ENCODE data around the gene ZRANB3. TPM values are rescaled to one million over a fixed set of nuclear protein-coding genes. Genes with fewer than 3 reads are reported as not detected.

The ZRANB3 gene
- total and polyA plus RNA-seq, 10 of the 15 experiments (the other 5 are each of a cell fraction or from before 2014, with no cell fraction given) = 5.6 to 11.4 (median 9.9) TPM

- FAIRE-seq (no peak), DNase-seq (ENCODE audit: low read depth, low spot score) (no peak), ATAC-seq (no peak)
- no peak overlapping the region for H3K4me3 ChIP-seq
- no peak overlapping the region for H3K9ac ChIP-seq (ENCODE audit: control insufficient read depth, insufficient read depth, low read length)
- WGBS (ENCODE audit: insufficient coverage, insufficient replicate concordance, low lambda C conversion rate, missing lambda C conversion rate) = 97% methylated on average over 8 of the region's 8 CpGs
- TF ChIP-seq ATF7 (IDR thresholded peaks at IDR 0.05; ENCODE audit: low read depth) (no peak), KDM1A (IDR thresholded peaks at IDR 0.05; ENCODE audit: borderline replicate concordance) (no peak), HCFC1 (IDR thresholded peaks at IDR 0.05; ENCODE audit: low read length) (no peak), TCF3 (IDR thresholded peaks at IDR 0.05; ENCODE audit: borderline replicate concordance, insufficient read depth, low read depth, low read length) (no peak), IKZF2 (IDR thresholded peaks at IDR 0.05) (no peak), MTA3 (IDR thresholded peaks at IDR 0.05; ENCODE audit: borderline replicate concordance, low read length) (no peak), HDGF (IDR thresholded peaks at IDR 0.05) (no peak), TCF7 (IDR thresholded peaks at IDR 0.05; ENCODE audit: borderline replicate concordance) (no peak), SRF (IDR thresholded peaks at IDR 0.05; ENCODE audit: low read depth in 2 of 2, low read length in 2 of 2) (no peak)
- RAD21 ChIA-PET (ENCODE audit: unreplicated experiment) = no interaction called here
- in situ Hi-C loops (cut with MboI) = no loop called here
- H4K20me1 ChIP-seq (ENCODE audit: control insufficient read depth, insufficient read depth) = no peaks in the 10 kb centered on the region
- SMC1A ChIA-PET (ENCODE audit: uncharacterized antibody, unreplicated experiment) = no interaction called here
- intact Hi-C loops (cut with micrococcal nuclease; ENCODE audit: unreplicated experiment) = no loop called here
- H3K79me2 ChIP-seq (ENCODE audit: control insufficient read depth, insufficient read depth, low read length) = no peaks in the 10 kb centered on the region
- H3K4me1 ChIP-seq (ENCODE audit: control insufficient read depth, insufficient read depth, low read length) = no peaks in the 10 kb centered on the region
- H3K36me3 ChIP-seq (ENCODE audit: control insufficient read depth in 2 of 2, insufficient read depth in 2 of 2, low read length in 1 of 2) = no peaks in the 10 kb centered on the region
- no peak overlapping the region for H2AFZ ChIP-seq (ENCODE audit: control insufficient read depth, low read depth, low read length)
- POLR2A ChIA-PET = interaction anchor here (1.1 kb wide), 1 partner anchor 18 kb away, joined by 3 read pairs; no protein-coding TSS in a partner anchor
- CTCF ChIA-PET = no interaction called here
- H3K4me2 ChIP-seq (ENCODE audit: control insufficient read depth, insufficient read depth) = no peak overlapping the region
- no TSS peak for BruUV-seq (replicated peaks)
- H3K27ac ChIP-seq (ENCODE audit: control insufficient read depth, insufficient read depth) = no peak overlapping the region
- no peaks in the 10 kb centered on the region for H3K27me3 ChIP-seq (replicated peaks in 1 of 2; ENCODE audit: control insufficient read depth in 2 of 2, insufficient read depth in 2 of 2, low read length in 1 of 2)
- H3K9me3 ChIP-seq (replicated peaks; ENCODE audit: control insufficient read depth, insufficient read depth, low read length) = no peaks in the 10 kb centered on the region
Observed at GRCh38 chr2:135182190-135182589, 348.8 kb downstream of the ZRANB3 start.

- no peak overlapping the region for H3K4me3 ChIP-seq
- no peaks in the 10 kb centered on the region for H3K27me3 ChIP-seq (replicated peaks in 1 of 2; ENCODE audit: control insufficient read depth in 2 of 2, insufficient read depth in 2 of 2, low read length in 1 of 2)
- H3K4me1 ChIP-seq (ENCODE audit: control insufficient read depth, insufficient read depth, low read length) = no peaks in the 10 kb centered on the region
- no peak overlapping the region for H3K9ac ChIP-seq (ENCODE audit: control insufficient read depth, insufficient read depth, low read length)
- TSS peak; percentile 28 for BruUV-seq (replicated peaks)
- in situ Hi-C loops (cut with MboI) (no loop called here), intact Hi-C loops (cut with micrococcal nuclease; ENCODE audit: unreplicated experiment) (no loop called here)
- no peaks in the 10 kb centered on the region for H3K36me3 ChIP-seq (ENCODE audit: control insufficient read depth in 2 of 2, insufficient read depth in 2 of 2, low read length in 1 of 2)
- ChIA-PET RAD21 (ENCODE audit: unreplicated experiment) (no interaction called here), SMC1A (ENCODE audit: uncharacterized antibody, unreplicated experiment) (interaction anchor here (1.3 kb wide), 1 partner anchor 20 kb away, joined by 4 read pairs; no protein-coding TSS in a partner anchor), CTCF (no interaction called here), POLR2A (no interaction called here)
- FAIRE-seq = no peak
- no peak for ATAC-seq
- H4K20me1 ChIP-seq (ENCODE audit: control insufficient read depth, insufficient read depth) = no peaks in the 10 kb centered on the region
- DNase-seq (ENCODE audit: low read depth, low spot score) = no peak
- H3K4me2 ChIP-seq (ENCODE audit: control insufficient read depth, insufficient read depth) = no peak overlapping the region
- H3K79me2 ChIP-seq (ENCODE audit: control insufficient read depth, insufficient read depth, low read length) = no peaks in the 10 kb centered on the region
- no peaks in the 10 kb centered on the region for H3K9me3 ChIP-seq (replicated peaks; ENCODE audit: control insufficient read depth, insufficient read depth, low read length)
- 0% methylated on average over 1 of the region's 1 CpG for WGBS (ENCODE audit: insufficient coverage, insufficient replicate concordance, low lambda C conversion rate, missing lambda C conversion rate)
- no peak overlapping the region for H3K27ac ChIP-seq (ENCODE audit: control insufficient read depth, insufficient read depth)
- no peak overlapping the region for H2AFZ ChIP-seq (ENCODE audit: control insufficient read depth, low read depth, low read length)
- TF ChIP-seq BCL11A (IDR thresholded peaks at IDR 0.05; ENCODE audit: low read depth, low read length) (no peak), SREBF1 (IDR thresholded peaks at IDR 0.05; ENCODE audit: low read length) (no peak), MEF2A (IDR thresholded peaks at IDR 0.05; ENCODE audit: insufficient read depth, low read depth, low read length) (no peak), EGR1 (IDR thresholded peaks at IDR 0.05; ENCODE audit: borderline replicate concordance in 1 of 2, low read depth in 2 of 2, low read length in 2 of 2) (no peak), HDAC2 (IDR thresholded peaks at IDR 0.05) (no peak), FOXK2 (IDR thresholded peaks at IDR 0.05) (no peak), IRF3 (IDR thresholded peaks at IDR 0.05) (no peak), ZZZ3 (IDR thresholded peaks at IDR 0.05; ENCODE audit: control insufficient read depth, insufficient read length, low read depth) (no peak), E4F1 (IDR thresholded peaks at IDR 0.05; ENCODE audit: borderline replicate concordance, partially characterized antibody) (no peak)
Observed at GRCh38 chr2:135179689-135180088, 351.3 kb downstream of the ZRANB3 start.

All from GM12878 (cell line).